ENCODE results near the gene KRT81. TPM values are rescaled to one million over a fixed set of nuclear protein-coding genes. Genes with fewer than 3 reads are reported as not detected.
"Not testable (repeated sequence)": the region's sequence is repeated elsewhere in the genome, so short reads cannot be mapped to it uniquely, and the experiment has no call there.

Gene KRT81
- total RNA-seq, 1 donor from 2014 or later, result not detected

DNA sequence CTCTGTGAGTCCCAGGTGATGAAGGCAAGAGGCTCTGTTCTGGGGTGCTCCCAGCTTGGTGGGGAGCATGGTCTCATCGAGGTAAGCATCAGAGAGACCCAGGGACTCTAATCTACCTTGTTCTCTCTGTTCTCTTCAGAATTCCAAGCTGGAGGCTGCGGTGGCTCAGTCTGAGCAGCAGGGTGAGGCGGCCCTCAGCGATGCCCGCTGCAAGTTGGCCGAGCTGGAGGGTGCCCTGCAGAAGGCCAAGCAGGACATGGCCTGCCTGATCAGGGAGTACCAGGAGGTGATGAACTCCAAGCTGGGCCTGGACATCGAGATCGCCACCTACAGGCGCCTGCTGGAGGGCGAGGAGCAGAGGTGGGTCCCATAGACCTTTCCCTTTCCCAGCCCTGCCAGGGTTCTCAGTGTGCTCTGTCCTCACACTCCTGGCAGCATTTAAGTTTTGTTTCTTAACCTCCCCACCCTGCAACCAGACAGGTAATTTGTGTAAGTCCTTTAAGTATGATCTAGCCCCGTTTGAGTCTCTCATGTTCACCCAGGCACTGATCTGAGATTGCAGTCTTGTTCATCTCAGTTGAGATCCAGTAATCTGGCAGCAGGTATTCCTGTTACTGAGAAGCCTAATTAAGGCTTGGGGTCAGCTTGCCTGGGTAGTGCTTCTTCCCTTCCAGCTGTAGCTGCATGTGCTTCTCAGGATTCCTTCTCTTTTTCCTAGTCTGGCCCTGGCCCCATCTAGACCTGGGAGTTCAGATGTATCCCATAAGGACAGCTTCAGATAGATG, 14.8 kb upstream of the KRT81 start:
- H3K36me3 ChIP-seq, result no peaks in the 10 kb centered on the region
- peaks cover 51% of the 10 kb centered on the region for H3K27me3 ChIP-seq
- no peak for DNase-seq (ENCODE audit: low spot score)

DNA sequence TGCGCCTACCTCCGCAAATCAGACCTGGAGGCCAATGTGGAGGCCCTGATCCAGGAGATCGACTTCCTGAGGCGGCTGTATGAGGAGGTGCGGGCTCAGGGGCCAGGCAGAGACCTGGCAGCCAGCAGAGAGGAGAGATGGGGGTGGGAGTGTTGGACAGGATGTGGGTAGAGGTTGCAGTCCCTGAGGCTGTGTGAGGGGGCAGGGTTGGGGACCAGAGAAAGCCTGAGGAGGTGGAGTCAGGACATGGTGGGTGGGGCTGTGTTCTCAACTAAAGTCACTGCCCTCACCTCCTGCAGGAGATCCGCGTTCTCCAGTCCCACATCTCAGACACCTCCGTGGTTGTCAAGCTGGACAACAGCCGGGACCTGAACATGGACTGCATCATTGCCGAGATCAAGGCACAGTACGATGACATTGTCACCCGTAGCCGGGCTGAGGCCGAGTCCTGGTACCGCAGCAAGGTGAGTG, 13.6 kb upstream of the KRT81 start:
- not testable (repeated sequence) for H3K4me3 Mint-ChIP-seq; H3F3A ChIP-seq (ENCODE audit: low read depth); H3K36me3 Mint-ChIP-seq; H3K9ac ChIP-seq; H3K4me1 ChIP-seq; H4K20me1 ChIP-seq (ENCODE audit: low read depth); H3K36me3 ChIP-seq; H3K4me3 ChIP-seq; H2AFZ ChIP-seq (replicated peaks); H3K27ac ChIP-seq; H3K9me3 ChIP-seq (ENCODE audit: low read depth); H3K4me2 ChIP-seq; DNase-seq (ENCODE audit: low spot score); H3K9me3 Mint-ChIP-seq; H3K79me2 ChIP-seq (ENCODE audit: low read depth)
- H3K27ac Mint-ChIP-seq, result peak overlapping the region; percentile 72
- peaks cover 18% of the 10 kb centered on the region for H3K4me1 Mint-ChIP-seq
- peaks cover 41% of the 10 kb centered on the region for H3K27me3 Mint-ChIP-seq (ENCODE audit: insufficient read depth, low read depth)
- H3K27me3 ChIP-seq, result peaks cover 45% of the 10 kb centered on the region

More for the DNA sequence above, 14.8 kb upstream of the KRT81 start:
- no peaks in the 10 kb centered on the region for H3K36me3 Mint-ChIP-seq
- Histone ChIP-seq H2AFZ (replicated peaks) (no peak overlapping the region), H3K27ac (no peak overlapping the region), H3K9me3 (ENCODE audit: low read depth) (no peaks in the 10 kb centered on the region), H3K4me3 (no peak overlapping the region), H3K9ac (no peak overlapping the region), H3K4me1 (peaks cover 5% of the 10 kb centered on the region), H3K79me2 (ENCODE audit: low read depth) (no peaks in the 10 kb centered on the region), H3K4me2 (no peak overlapping the region), H3F3A (ENCODE audit: low read depth) (no peaks in the 10 kb centered on the region), H4K20me1 (ENCODE audit: low read depth) (no peaks in the 10 kb centered on the region)
- H3K27me3 Mint-ChIP-seq (ENCODE audit: insufficient read depth, low read depth), result peaks cover 39% of the 10 kb centered on the region
- no peaks in the 10 kb centered on the region for H3K9me3 Mint-ChIP-seq
- no peak overlapping the region for H3K27ac Mint-ChIP-seq
- no peak overlapping the region for H3K4me3 Mint-ChIP-seq
- H3K4me1 Mint-ChIP-seq, result peaks cover 18% of the 10 kb centered on the region
- TF ChIP-seq EZH2 (IDR thresholded peaks at IDR 0.05) (no peak), EZH2phosphoT487 (IDR thresholded peaks at IDR 0.05) (no peak)
- TF ChIP-seq, protein P1, sequence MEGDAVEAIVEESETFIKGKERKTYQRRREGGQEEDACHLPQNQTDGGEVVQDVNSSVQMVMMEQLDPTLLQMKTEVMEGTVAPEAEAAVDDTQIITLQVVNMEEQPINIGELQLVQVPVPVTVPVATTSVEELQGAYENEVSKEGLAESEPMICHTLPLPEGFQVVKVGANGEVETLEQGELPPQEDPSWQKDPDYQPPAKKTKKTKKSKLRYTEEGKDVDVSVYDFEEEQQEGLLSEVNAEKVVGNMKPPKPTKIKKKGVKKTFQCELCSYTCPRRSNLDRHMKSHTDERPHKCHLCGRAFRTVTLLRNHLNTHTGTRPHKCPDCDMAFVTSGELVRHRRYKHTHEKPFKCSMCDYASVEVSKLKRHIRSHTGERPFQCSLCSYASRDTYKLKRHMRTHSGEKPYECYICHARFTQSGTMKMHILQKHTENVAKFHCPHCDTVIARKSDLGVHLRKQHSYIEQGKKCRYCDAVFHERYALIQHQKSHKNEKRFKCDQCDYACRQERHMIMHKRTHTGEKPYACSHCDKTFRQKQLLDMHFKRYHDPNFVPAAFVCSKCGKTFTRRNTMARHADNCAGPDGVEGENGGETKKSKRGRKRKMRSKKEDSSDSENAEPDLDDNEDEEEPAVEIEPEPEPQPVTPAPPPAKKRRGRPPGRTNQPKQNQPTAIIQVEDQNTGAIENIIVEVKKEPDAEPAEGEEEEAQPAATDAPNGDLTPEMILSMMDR (IDR thresholded peaks at IDR 0.05), result peak; percentile 49

GRCh38 chr12:52302242-52302914, 11.0 kb upstream of the KRT81 start:
- not testable (repeated sequence) for H3K4me2 ChIP-seq; H3K36me3 ChIP-seq; H3K4me1 ChIP-seq; H3K9ac ChIP-seq; H3K9me3 Mint-ChIP-seq; H3K4me3 ChIP-seq; H3K36me3 Mint-ChIP-seq; H4K20me1 ChIP-seq (ENCODE audit: low read depth); H3K27ac ChIP-seq; H2AFZ ChIP-seq (replicated peaks); DNase-seq (ENCODE audit: low spot score); H3K4me1 Mint-ChIP-seq; H3K79me2 ChIP-seq (ENCODE audit: low read depth); H3K9me3 ChIP-seq (ENCODE audit: low read depth); H3F3A ChIP-seq (ENCODE audit: low read depth); H3K4me3 Mint-ChIP-seq; H3K27ac Mint-ChIP-seq
- H3K27me3 ChIP-seq, result peaks cover 44% of the 10 kb centered on the region
- H3K27me3 Mint-ChIP-seq (ENCODE audit: insufficient read depth, low read depth), result peaks cover 18% of the 10 kb centered on the region

DNA sequence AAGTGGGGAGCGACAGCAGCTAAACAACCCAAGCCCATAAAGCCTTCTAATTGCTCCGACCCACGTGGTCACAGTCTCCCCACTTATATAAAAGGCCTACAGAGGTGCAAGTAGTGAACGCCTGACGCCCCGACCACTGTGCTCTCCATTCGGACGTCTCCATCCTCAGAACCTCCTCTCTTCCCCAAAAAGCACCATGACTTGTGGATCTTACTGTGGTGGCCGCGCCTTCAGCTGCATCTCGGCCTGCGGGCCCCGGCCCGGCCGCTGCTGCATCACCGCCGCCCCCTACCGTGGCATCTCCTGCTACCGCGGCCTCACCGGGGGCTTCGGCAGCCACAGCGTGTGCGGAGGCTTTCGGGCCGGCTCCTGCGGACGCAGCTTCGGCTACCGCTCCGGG, 10.4 kb upstream of the KRT81 start:
- H3K9me3 ChIP-seq (ENCODE audit: low read depth); H3K27ac ChIP-seq; H3K9ac ChIP-seq; H4K20me1 ChIP-seq (ENCODE audit: low read depth); H3K4me2 ChIP-seq; DNase-seq (ENCODE audit: low spot score); H3K4me3 Mint-ChIP-seq; H3K4me3 ChIP-seq; H3F3A ChIP-seq (ENCODE audit: low read depth); H3K9me3 Mint-ChIP-seq; H3K36me3 ChIP-seq; H3K4me1 ChIP-seq; H3K79me2 ChIP-seq (ENCODE audit: low read depth); H3K36me3 Mint-ChIP-seq; H3K4me1 Mint-ChIP-seq; H3K27ac Mint-ChIP-seq; H2AFZ ChIP-seq (replicated peaks): not testable (repeated sequence)
- H3K27me3 Mint-ChIP-seq (ENCODE audit: insufficient read depth, low read depth), result peaks cover 15% of the 10 kb centered on the region
- H3K27me3 ChIP-seq, result peaks cover 43% of the 10 kb centered on the region

Data from neural progenitor cell (in vitro differentiated cells).